GM18499 (cell line): ENCODE data around the gene SCN1A.

Source experiments
- ATAC-seq: cut with Tn5 transposase; IDR thresholded peaks from one replicate; pipeline ENCODE4 v1.9.1; 2021; ENCODE audit warnings: moderate number of reproducible peaks; ENCODE audit not compliant: insufficient read depth, unreplicated experiment

SCN1A gene

GRCh38 chr2:166088634-166089033 lies 39.2 kb downstream of the SCN1A start:
- no peak for ATAC-seq

GRCh38 chr2:166084301-166084700 lies 43.5 kb downstream of the SCN1A start:
- no peak for ATAC-seq

- no peak for ATAC-seq
Measured at GRCh38 chr2:166082736-166083135, 45.1 kb downstream of the SCN1A start.

- no peak for ATAC-seq
Measured at GRCh38 chr2:166081852-166082251, 46.0 kb downstream of the SCN1A start.

- no peak for ATAC-seq
Measured at GRCh38 chr2:166081131-166081632, 46.6 kb downstream of the SCN1A start.

- no peak for ATAC-seq
Measured at GRCh38 chr2:166074430-166074829, 53.4 kb downstream of the SCN1A start.

- no peak for ATAC-seq
Measured at GRCh38 chr2:166074011-166074410, 53.8 kb downstream of the SCN1A start.

GRCh38 chr2:166070231-166070630 lies 57.6 kb downstream of the SCN1A start:
- ATAC-seq = no peak

GRCh38 chr2:166068981-166069380 lies 58.8 kb downstream of the SCN1A start:
- no peak for ATAC-seq

- ATAC-seq = no peak
Measured at GRCh38 chr2:166067229-166067628, 60.6 kb downstream of the SCN1A start.

- no peak for ATAC-seq
Measured at GRCh38 chr2:166060191-166060590, 67.6 kb downstream of the SCN1A start.

- no peak for ATAC-seq
Measured at GRCh38 chr2:166057370-166058164, 70.3 kb downstream of the SCN1A start.

GRCh38 chr2:166044853-166045483 lies 82.9 kb downstream of the SCN1A start:
- ATAC-seq = no peak

GRCh38 chr2:166042768-166043390 lies 84.9 kb downstream of the SCN1A start:
- ATAC-seq = no peak

- ATAC-seq = no peak
Measured at GRCh38 chr2:166042356-166042755, 85.5 kb downstream of the SCN1A start.

- no peak for ATAC-seq
Measured at GRCh38 chr2:166041613-166042012, 86.2 kb downstream of the SCN1A start.

- no peak for ATAC-seq
Measured at GRCh38 chr2:166032361-166032760, 95.5 kb downstream of the SCN1A start.

GRCh38 chr2:166031054-166031453 lies 96.8 kb downstream of the SCN1A start:
- ATAC-seq = no peak

GRCh38 chr2:166025313-166025712 lies 102.5 kb downstream of the SCN1A start:
- ATAC-seq = no peak

GRCh38 chr2:166017208-166017607 lies 110.6 kb downstream of the SCN1A start:
- no peak for ATAC-seq

GRCh38 chr2:166013878-166014277 lies 113.9 kb downstream of the SCN1A start:
- ATAC-seq = no peak
